GM18909 (cell line): Measurements from ENCODE around the gene NDUFAF7.
"Not testable (repeated sequence)": the region's sequence is repeated elsewhere in the genome, so short reads cannot be mapped to it uniquely, and the experiment has no call there.

Source experiments
- ATAC-seq: cut with Tn5 transposase; IDR thresholded peaks from one replicate; pipeline ENCODE4 v1.9.1; 2021; ENCODE audit warnings: mild to moderate bottlenecking; ENCODE audit not compliant: unreplicated experiment, poor library complexity

NDUFAF7 gene

GRCh38 chr2:37274359-37274965 lies 43.0 kb downstream of the NDUFAF7 start:
- ATAC-seq, result no peak

DNA sequence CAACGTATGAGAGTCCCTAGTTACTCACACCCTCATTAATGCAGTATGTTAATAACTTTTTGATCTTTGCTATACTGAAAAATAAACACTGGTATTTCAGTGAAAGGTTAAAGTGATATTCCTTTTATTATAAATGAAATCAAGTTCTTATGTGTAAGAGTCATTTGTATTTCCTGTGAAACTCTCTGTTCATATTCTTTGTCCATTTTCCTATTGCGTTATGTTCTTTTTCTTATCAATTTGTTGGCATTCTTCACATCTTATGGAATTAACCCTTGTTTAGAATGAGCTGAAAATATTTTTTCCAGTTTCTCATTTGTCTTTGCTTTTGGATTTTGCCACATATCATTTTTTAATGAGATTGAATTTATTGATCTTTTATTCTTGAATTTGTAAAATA lies 44.8 kb downstream of the NDUFAF7 start:
- no peak for ATAC-seq

DNA sequence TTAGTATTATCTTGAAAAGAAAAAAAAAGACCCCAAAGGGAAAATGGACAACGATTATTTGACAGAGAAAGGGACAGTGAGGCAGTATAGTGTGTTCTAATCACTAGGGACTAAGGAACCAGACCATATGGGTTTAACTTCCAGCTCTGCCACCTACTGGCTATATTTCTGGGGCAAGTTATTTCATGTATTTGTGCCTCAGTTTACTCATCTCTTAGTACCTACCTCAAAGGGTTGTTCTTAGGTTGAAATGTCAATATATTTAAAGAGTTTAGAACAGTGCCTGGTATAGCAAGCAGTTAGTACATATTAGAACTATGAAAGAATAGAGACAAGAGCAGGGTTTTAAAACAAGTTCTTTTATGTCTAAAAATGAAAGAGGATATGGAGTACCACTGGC lies 50.5 kb downstream of the NDUFAF7 start:
- ATAC-seq, result no peak

DNA sequence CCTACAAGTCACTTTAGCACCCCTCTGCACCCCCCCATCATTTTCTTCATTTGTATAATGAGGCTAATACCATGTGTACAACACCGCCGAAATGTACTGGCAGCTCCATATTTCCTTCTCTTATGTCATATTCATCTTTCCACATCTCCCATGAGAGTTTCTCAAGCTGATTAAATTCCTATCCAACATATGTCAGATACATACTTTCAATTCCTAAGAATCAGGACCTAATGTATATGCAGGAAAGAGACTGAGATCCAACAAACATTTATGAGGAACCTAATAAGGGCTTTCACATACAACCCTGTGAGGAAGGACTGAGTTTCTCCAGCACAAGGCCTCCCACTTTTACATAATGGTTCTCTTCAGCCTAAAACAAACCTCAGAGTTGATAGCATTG lies 51.3 kb downstream of the NDUFAF7 start:
- no peak for ATAC-seq

- no peak for ATAC-seq
These were observed 51.7 kb downstream of the NDUFAF7 start for GRCh38 chr2:37283207-37283606.

DNA sequence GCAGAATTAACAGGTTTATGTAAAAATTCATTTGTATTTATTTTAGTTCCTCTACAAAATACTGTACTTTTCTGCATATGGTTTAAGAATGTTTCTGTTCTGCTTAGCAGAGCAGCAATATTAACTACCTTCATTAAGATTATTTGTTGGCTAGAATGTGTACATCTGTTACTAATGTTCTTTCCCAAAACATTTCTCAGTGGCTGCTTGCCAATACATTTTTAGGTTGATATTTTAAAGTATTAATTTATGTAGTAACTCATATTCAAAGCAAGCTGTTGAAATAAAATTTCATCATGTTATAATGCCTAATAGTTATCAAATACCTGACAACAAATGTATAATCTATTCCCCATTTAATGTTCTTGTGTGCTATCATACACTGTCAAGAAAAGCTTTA lies 52.9 kb downstream of the NDUFAF7 start:
- ATAC-seq, result no peak

DNA sequence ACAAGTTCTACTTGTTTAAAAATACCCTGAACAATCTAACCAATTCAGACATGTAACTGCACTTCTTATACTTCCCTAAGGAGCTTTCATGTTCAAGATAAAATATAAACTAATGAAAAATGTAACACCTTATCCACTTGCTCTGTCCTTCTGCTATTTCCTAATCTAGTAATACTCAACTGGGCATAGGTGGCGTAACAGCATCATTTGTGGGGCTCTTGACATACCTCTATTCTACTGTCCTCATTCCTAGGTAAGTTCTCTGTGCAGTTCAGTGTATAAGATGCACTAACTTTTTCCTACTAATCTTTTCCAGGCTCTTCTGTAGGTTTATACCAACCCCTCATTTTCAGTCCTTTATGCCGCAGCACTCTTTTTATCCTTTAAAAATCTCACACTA lies 56.5 kb downstream of the NDUFAF7 start:
- ATAC-seq, result no peak

- ATAC-seq, result no peak
These were observed 60.2 kb downstream of the NDUFAF7 start for GRCh38 chr2:37291680-37292079.

GRCh38 chr2:37294858-37295257 lies 63.4 kb downstream of the NDUFAF7 start:
- not testable (repeated sequence) for ATAC-seq

GRCh38 chr2:37295469-37296073 lies 64.1 kb downstream of the NDUFAF7 start:
- ATAC-seq, result no peak

DNA sequence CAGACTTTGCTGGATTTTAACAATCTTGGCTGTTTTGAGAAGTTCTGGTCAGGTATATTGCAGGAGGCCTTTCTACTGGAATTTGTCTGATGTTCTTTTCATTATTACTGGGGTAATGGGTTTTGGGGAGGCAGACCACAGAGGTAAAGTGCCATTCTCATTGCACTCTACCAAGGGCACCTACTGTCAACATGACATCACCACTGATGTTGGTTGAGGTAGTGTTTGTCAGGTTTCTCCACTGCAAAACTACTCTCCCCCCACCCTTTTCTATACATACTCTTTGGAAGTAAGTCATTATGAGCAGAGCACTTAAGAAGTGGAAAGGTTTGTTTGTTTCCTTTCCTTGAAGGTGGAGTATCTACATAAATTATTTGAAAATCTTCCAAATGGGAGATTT lies 66.2 kb downstream of the NDUFAF7 start:
- ATAC-seq, result no peak
